ENCODE data around the gene NAPG. TPM values are rescaled to one million over a fixed set of nuclear protein-coding genes. Genes with fewer than 3 reads are reported as not detected.

NAPG gene
- total RNA-seq, 1 experiment from 2014 or later: 28.0 TPM

- ChIA-PET RAD21 (ENCODE audit: low non-redundant PET in 1 of 2, low total read pairs in 2 of 2, uncharacterized antibody in 2 of 2, unreplicated experiment in 2 of 2) (no interaction called here), POLR2A (no interaction called here), CTCF (no interaction called here)
- Histone ChIP-seq H3K9ac (ENCODE audit: low read length) (no peak overlapping the region), H4K20me1 (ENCODE audit: insufficient read depth) (no peaks in the 10 kb centered on the region), H3K4me1 (ENCODE audit: control insufficient read depth in 1 of 2, insufficient read depth in 2 of 2, low read length in 2 of 2) (no peaks in the 10 kb centered on the region), H3K27ac (ENCODE audit: low read depth, low read length) (no peak overlapping the region), H3K27me3 (ENCODE audit: insufficient read depth, low read length) (no peaks in the 10 kb centered on the region), H3K4me3 (replicated peaks in 1 of 2; ENCODE audit: low read depth in 1 of 2, low read length in 2 of 2) (no peak overlapping the region), H3K9me3 (ENCODE audit: control insufficient read depth in 1 of 2, insufficient read depth in 1 of 2, low read depth in 1 of 2, low read length in 2 of 2) (no peaks in the 10 kb centered on the region), H2AFZ (ENCODE audit: low read depth, low read length, poor library complexity, severe bottlenecking) (no peak overlapping the region), H3K4me2 (ENCODE audit: low read length) (no peak overlapping the region), H3K9me2 (ENCODE audit: insufficient read depth) (no peaks in the 10 kb centered on the region), H3K36me3 (ENCODE audit: control insufficient read depth in 1 of 2, insufficient read depth in 2 of 2, low read length in 2 of 2) (no peaks in the 10 kb centered on the region), H3K79me2 (ENCODE audit: insufficient read depth, low read length) (no peaks in the 10 kb centered on the region)
- no peak for TF ChIP-seq REST (IDR thresholded peaks at IDR 0.05; ENCODE audit: low read depth)
- TF ChIP-seq TCF7L2 (IDR thresholded peaks at IDR 0.05; ENCODE audit: borderline replicate concordance, extremely low read depth, insufficient read depth, insufficient read length): no peak
- TF ChIP-seq FOSL1 (IDR thresholded peaks at IDR 0.05; ENCODE audit: low read depth): no peak
- no peak for TF ChIP-seq EGR1 (IDR thresholded peaks at IDR 0.05; ENCODE audit: low read depth)
- TF ChIP-seq ZFX (IDR thresholded peaks at IDR 0.05): no peak
- TF ChIP-seq SRF (IDR thresholded peaks at IDR 0.05; ENCODE audit: low read depth): no peak
- no peak for TF ChIP-seq MAX (IDR thresholded peaks at IDR 0.05)
- TF ChIP-seq CEBPB (IDR thresholded peaks at IDR 0.05; ENCODE audit: low read depth): no peak
- no peak for TF ChIP-seq SIN3A (IDR thresholded peaks at IDR 0.05; ENCODE audit: low read depth)
- no peak for TF ChIP-seq YY1 (IDR thresholded peaks at IDR 0.05; ENCODE audit: extremely low read depth, insufficient replicate concordance, low read depth, low read length)
- TF ChIP-seq ELF1 (IDR thresholded peaks at IDR 0.05; ENCODE audit: borderline replicate concordance, low read depth): no peak
- no peak for TF ChIP-seq EZH2phosphoT487 (IDR thresholded peaks at IDR 0.05; ENCODE audit: borderline replicate concordance)
- no peak for TF ChIP-seq SP1 (IDR thresholded peaks at IDR 0.05; ENCODE audit: low read depth)
- no peak for TF ChIP-seq CTCF (IDR thresholded peaks at IDR 0.05 in 2 of 3, conservative IDR thresholded peaks at IDR 0.05 in 1 of 3; ENCODE audit: borderline replicate concordance in 1 of 3, insufficient read depth in 1 of 3, low read depth in 2 of 3, low read length in 2 of 3)
- no peak for TF ChIP-seq RAD21 (IDR thresholded peaks at IDR 0.05; ENCODE audit: low read depth)
- intact Hi-C loops (cut with micrococcal nuclease): loop anchor here (5.0 kb wide), 3 partner anchors 148 to 988 kb away; no protein-coding TSS in a partner anchor
- ATAC-seq (no peak), DNase-seq (ENCODE audit: low read depth, low spot score) (no peak)
- no TSS peak for BruUV-seq (replicated peaks)
These were observed 38.1 kb downstream of the NAPG start for GRCh38 chr18:10563886-10564285.

Data from HCT116 (cell line).